Measurements from ENCODE around the gene ANXA3.
A peak's percentile ranks its signal among the peaks of the same experiment; 100 is the strongest.
"Not testable (repeated sequence)": the region's sequence is repeated elsewhere in the genome, so short reads cannot be mapped to it uniquely, and the experiment has no call there.

ANXA3 gene

GRCh38 chr4:78543424-78544125 is 8.0 kb upstream of the ANXA3 start:
- DNase-seq: peak; percentile 14

- no peak for DNase-seq
These were observed 6.9 kb upstream of the ANXA3 start for GRCh38 chr4:78544678-78545077.

GRCh38 chr4:78545275-78546246 is 6.0 kb upstream of the ANXA3 start:
- no peak for DNase-seq

GRCh38 chr4:78547899-78548298 is 3.7 kb upstream of the ANXA3 start:
- not testable (repeated sequence) for DNase-seq

- not testable (repeated sequence) for DNase-seq
These were observed 2.7 kb upstream of the ANXA3 start for GRCh38 chr4:78548889-78549288.

GRCh38 chr4:78552389-78553042 is 946 bp downstream of the ANXA3 start:
- peak; percentile 55 for DNase-seq

- no peak for DNase-seq
These were observed 1.4 kb downstream of the ANXA3 start for GRCh38 chr4:78553043-78553396.

GRCh38 chr4:78553529-78554060 is 2.0 kb downstream of the ANXA3 start:
- no peak for DNase-seq

GRCh38 chr4:78556665-78557064 is 5.1 kb downstream of the ANXA3 start:
- DNase-seq: peak; percentile 4

- no peak for DNase-seq
These were observed 6.3 kb downstream of the ANXA3 start for GRCh38 chr4:78557841-78558240.

GRCh38 chr4:78558410-78558809 is 6.8 kb downstream of the ANXA3 start:
- DNase-seq: no peak

GRCh38 chr4:78560296-78560963 is 8.9 kb downstream of the ANXA3 start:
- DNase-seq: no peak

GRCh38 chr4:78561677-78562076 is 10.1 kb downstream of the ANXA3 start:
- DNase-seq: no peak

GRCh38 chr4:78562687-78563086 is 11.1 kb downstream of the ANXA3 start:
- peak; percentile 12 for DNase-seq

GRCh38 chr4:78565971-78566372 is 14.4 kb downstream of the ANXA3 start:
- no peak for DNase-seq

GRCh38 chr4:78566834-78567499 is 15.4 kb downstream of the ANXA3 start:
- peak; percentile 6 for DNase-seq

- DNase-seq: no peak
These were observed 16.0 kb downstream of the ANXA3 start for GRCh38 chr4:78567500-78568060.

- no peak for DNase-seq
These were observed 17.2 kb downstream of the ANXA3 start for GRCh38 chr4:78568640-78569305.

GRCh38 chr4:78569306-78569821 is 17.8 kb downstream of the ANXA3 start:
- no peak for DNase-seq

- DNase-seq: no peak
These were observed 18.5 kb downstream of the ANXA3 start for GRCh38 chr4:78570117-78570516.

- peak; percentile 81 for DNase-seq
These were observed 20.2 kb downstream of the ANXA3 start for GRCh38 chr4:78571804-78572203.

All from NCI-H69 (cell line).